ENCODE results near the gene FGD2.

FGD2 gene

DNA sequence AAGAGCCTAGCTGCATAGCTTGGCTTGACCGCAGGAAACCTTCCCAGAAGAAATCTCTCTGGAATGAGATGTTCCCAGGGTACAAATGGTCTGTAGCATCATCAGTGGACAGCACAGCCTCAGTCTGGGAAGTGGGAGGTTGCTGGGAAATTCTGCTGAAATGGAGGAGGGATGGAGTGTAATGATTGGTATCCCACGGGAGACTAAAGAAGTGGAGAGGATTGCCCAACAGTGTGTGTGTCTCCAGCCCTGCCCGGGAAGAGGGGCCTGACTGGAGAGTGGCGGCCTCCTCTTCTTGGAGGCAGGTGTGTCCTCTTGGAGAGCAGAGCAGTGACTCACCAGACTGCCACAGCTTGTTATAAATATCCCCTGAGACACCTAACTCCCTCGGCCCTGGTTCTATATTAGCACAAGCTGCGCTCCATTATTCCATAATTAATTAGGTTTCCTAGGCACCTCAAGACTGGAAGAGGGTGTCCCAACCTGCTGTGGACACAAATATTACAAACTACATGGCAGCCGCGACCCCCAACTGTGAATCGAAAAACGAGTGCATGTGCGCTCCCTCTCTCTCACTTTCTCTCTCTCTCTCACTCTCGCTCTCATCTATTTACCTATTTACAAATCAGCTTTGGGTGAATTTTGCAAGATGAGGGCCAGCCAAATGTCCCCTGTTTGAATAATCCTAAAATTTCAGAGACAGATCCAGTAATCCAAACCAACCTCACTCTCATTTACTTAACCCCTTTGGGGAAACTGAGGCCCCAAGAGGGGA is 68.8 kb downstream of the FGD2 start:
- H3K4me3 ChIP-seq (ENCODE audit: low read length): no peak overlapping the region
- TF ChIP-seq ZNF274 (IDR thresholded peaks at IDR 0.05; ENCODE audit: low read depth, low read length): no peak

DNA sequence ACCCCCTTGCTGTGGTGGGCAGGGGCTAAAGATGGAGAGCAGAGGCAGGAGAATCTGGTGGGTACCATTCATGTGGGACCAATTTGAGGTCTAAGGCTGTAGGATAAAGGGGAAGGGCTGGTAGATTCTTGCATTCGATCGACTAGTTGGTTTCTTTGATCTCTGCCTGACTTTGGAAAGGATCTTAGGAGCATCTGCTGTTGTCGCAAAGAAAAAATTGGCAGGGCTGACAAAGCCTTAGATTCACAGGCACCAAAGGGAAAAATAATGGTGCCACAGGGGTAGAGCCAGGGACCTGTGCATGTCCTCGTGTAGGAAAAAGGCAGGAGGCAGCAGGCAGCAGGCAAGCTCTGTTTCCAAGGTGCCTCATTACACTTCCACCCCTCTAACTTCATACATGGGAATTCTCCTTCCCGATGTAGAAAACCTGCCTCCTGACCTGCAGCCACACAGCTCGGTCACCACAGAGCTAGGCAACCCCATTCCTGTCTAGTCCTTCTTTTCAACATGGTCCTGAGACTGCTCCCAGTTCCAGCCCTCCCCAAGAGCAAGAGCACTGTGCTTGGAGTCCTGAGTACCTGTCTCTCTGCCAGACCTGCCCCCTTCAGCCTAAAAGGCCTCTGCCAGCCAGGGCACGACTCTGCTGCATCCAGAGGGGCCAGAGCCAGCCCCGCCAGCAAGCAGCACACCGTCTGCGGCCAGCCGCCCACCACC is 71.9 kb downstream of the FGD2 start:
- TF ChIP-seq ZNF274 (IDR thresholded peaks at IDR 0.05; ENCODE audit: low read depth, low read length): no peak
- no peak overlapping the region for H3K4me3 ChIP-seq (ENCODE audit: low read length)

DNA sequence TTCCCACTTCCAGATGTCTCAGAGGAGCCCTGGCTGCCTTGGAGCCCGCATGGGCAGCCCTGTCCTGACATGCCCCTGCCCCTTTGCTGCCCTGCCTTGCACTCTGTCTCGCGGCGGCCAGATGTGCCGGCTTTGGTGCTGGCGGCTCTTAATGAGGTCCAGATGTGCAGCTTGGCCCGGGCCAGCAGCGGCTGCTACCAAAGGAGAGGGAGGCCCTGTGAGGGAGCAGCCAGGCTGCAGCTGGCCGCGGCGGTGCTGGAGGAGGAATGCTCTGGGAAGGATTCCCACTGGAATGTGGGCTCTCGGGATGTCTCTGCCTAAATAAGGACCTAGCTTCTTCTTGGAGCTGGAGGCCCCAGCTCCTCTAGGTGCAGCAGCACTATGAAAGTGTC is 72.4 kb downstream of the FGD2 start:
- TF ChIP-seq ZNF274 (IDR thresholded peaks at IDR 0.05; ENCODE audit: low read depth, low read length): no peak
- no peak overlapping the region for H3K4me3 ChIP-seq (ENCODE audit: low read length)

Data from GM08714 (cell line).